Measurements from ENCODE around the gene RASGRF1.

DNA sequence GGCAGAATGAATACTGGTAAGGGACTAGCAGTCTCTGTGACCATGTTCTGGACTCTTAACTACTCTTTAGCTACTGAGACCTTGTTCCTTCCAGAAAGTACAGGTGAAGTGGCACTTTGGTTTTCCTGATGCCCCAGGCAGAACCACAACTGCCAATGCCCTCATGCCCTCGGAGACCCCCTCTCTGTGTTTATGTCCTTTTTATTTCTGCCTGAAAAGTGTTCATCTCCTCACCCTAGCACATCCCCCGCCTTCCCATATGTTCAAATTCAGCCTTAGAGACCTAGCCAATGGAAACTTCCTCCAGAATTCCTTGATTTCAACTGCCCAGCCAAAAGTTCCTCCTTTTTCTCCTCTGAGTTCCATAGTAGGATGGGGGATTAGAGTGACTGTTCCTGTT, 23.3 kb upstream of the RASGRF1 start:
- TF ChIP-seq POLR2A (IDR thresholded peaks at IDR 0.05) (no peak), POLR2AphosphoS5 (IDR thresholded peaks at IDR 0.05) (no peak), EP300 (IDR thresholded peaks at IDR 0.05) (no peak)
- TF ChIP-seq, protein P1, sequence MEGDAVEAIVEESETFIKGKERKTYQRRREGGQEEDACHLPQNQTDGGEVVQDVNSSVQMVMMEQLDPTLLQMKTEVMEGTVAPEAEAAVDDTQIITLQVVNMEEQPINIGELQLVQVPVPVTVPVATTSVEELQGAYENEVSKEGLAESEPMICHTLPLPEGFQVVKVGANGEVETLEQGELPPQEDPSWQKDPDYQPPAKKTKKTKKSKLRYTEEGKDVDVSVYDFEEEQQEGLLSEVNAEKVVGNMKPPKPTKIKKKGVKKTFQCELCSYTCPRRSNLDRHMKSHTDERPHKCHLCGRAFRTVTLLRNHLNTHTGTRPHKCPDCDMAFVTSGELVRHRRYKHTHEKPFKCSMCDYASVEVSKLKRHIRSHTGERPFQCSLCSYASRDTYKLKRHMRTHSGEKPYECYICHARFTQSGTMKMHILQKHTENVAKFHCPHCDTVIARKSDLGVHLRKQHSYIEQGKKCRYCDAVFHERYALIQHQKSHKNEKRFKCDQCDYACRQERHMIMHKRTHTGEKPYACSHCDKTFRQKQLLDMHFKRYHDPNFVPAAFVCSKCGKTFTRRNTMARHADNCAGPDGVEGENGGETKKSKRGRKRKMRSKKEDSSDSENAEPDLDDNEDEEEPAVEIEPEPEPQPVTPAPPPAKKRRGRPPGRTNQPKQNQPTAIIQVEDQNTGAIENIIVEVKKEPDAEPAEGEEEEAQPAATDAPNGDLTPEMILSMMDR (IDR thresholded peaks at IDR 0.05): no peak
